ENCODE results near the gene WDR74. TPM values are rescaled to one million over a fixed set of nuclear protein-coding genes. Genes with fewer than 3 reads are reported as not detected.

Gene WDR74
- total RNA-seq, 1 experiment from 2014 or later: 155 TPM

- BruUV-seq (replicated peaks): no TSS peak
- DNase-seq (ENCODE audit: low spot score): peak; percentile 95
- intact Hi-C loops (cut with micrococcal nuclease; ENCODE audit: unreplicated experiment): loop anchor here (5.0 kb wide), 1 partner anchor 41 kb away; the partner anchor contains the start of genes STX5 and TEX54
- H3K4me3 ChIP-seq (ENCODE audit: low read depth, low read length, poor library complexity, severe bottlenecking): peak within 1 kb of the TSS; percentile 97
- H3K27ac ChIP-seq (ENCODE audit: low read depth, low read length, poor library complexity, severe bottlenecking): peak within 1 kb of the TSS; percentile 91
- POLR2A ChIA-PET (ENCODE audit: low non-redundant PET): interaction anchor here (0.6 kb wide), 1 partner anchor 93 kb away, joined by 6 read pairs; no protein-coding TSS in a partner anchor
- no peak for TF ChIP-seq EZH2 (IDR thresholded peaks at IDR 0.05; ENCODE audit: borderline replicate concordance, low read depth, low read length, poor library complexity, severe bottlenecking)
- TF ChIP-seq, protein P1, sequence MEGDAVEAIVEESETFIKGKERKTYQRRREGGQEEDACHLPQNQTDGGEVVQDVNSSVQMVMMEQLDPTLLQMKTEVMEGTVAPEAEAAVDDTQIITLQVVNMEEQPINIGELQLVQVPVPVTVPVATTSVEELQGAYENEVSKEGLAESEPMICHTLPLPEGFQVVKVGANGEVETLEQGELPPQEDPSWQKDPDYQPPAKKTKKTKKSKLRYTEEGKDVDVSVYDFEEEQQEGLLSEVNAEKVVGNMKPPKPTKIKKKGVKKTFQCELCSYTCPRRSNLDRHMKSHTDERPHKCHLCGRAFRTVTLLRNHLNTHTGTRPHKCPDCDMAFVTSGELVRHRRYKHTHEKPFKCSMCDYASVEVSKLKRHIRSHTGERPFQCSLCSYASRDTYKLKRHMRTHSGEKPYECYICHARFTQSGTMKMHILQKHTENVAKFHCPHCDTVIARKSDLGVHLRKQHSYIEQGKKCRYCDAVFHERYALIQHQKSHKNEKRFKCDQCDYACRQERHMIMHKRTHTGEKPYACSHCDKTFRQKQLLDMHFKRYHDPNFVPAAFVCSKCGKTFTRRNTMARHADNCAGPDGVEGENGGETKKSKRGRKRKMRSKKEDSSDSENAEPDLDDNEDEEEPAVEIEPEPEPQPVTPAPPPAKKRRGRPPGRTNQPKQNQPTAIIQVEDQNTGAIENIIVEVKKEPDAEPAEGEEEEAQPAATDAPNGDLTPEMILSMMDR (conservative IDR thresholded peaks at IDR 0.05; ENCODE audit: low read depth, low read length): 0 out of 2 replicates have a peak, but pooled peaks have one; percentile 23
- H3K27me3 ChIP-seq (replicated peaks; ENCODE audit: insufficient read depth, low read depth, low read length, poor library complexity): no peaks in the 10 kb centered on the region
- no peaks in the 10 kb centered on the region for H3K9me3 ChIP-seq (ENCODE audit: low read depth, low read length, poor library complexity, severe bottlenecking)
- peaks cover 37% of the 10 kb centered on the region for H3K4me1 ChIP-seq (ENCODE audit: insufficient read depth, low read length, poor library complexity, severe bottlenecking)
- peaks cover 67% of the 10 kb centered on the region for H3K36me3 ChIP-seq (ENCODE audit: insufficient read depth, low read length, poor library complexity, severe bottlenecking)
- CTCF ChIA-PET: interaction anchor here (0.6 kb wide), 1 partner anchor 65 kb away, joined by 3 read pairs; no protein-coding TSS in a partner anchor
Measured at GRCh38 chr11:62791501-62792201, 47.7 kb downstream of the WDR74 start, which contains the start of gene TMEM223. TSS of gene TMEM223 (minus strand) at chr11:62792006. CDS start at chr11:62791994, 12 bp downstream.

- Histone ChIP-seq H3K27ac (ENCODE audit: low read depth, low read length, poor library complexity, severe bottlenecking) (peak overlapping the region; percentile 39), H3K27me3 (replicated peaks; ENCODE audit: insufficient read depth, low read depth, low read length, poor library complexity) (no peaks in the 10 kb centered on the region), H3K9me3 (ENCODE audit: low read depth, low read length, poor library complexity, severe bottlenecking) (no peaks in the 10 kb centered on the region), H3K4me3 (ENCODE audit: low read depth, low read length, poor library complexity, severe bottlenecking) (no peak overlapping the region), H3K4me1 (ENCODE audit: insufficient read depth, low read length, poor library complexity, severe bottlenecking) (peaks cover 33% of the 10 kb centered on the region), H3K36me3 (ENCODE audit: insufficient read depth, low read length, poor library complexity, severe bottlenecking) (peaks cover 56% of the 10 kb centered on the region)
- TF ChIP-seq EZH2 (IDR thresholded peaks at IDR 0.05; ENCODE audit: borderline replicate concordance, low read depth, low read length, poor library complexity, severe bottlenecking): no peak
- TF ChIP-seq, protein P1 (conservative IDR thresholded peaks at IDR 0.05; ENCODE audit: low read depth, low read length): no peak
- intact Hi-C loops (cut with micrococcal nuclease; ENCODE audit: unreplicated experiment): loop anchor here (5.0 kb wide), 2 partner anchors 53 to 93 kb away; partner anchors contain the start of gene SLC3A2
- CTCF ChIA-PET: interaction anchor here (0.8 kb wide), 1 partner anchor 365 kb away, joined by 3 read pairs; no protein-coding TSS in a partner anchor
- BruUV-seq (replicated peaks): no TSS peak
- POLR2A ChIA-PET (ENCODE audit: low non-redundant PET): no interaction called here
- no peak for DNase-seq (ENCODE audit: low spot score)
Measured at GRCh38 chr11:62789576-62789975, 49.8 kb downstream of the WDR74 start.

GRCh38 chr11:62788991-62789390 is 50.4 kb downstream of the WDR74 start:
- POLR2A ChIA-PET (ENCODE audit: low non-redundant PET): interaction anchor here (0.6 kb wide), 1 partner anchor 60 kb away, joined by 3 read pairs; no protein-coding TSS in a partner anchor
- Histone ChIP-seq H3K27me3 (replicated peaks; ENCODE audit: insufficient read depth, low read depth, low read length, poor library complexity) (no peaks in the 10 kb centered on the region), H3K27ac (ENCODE audit: low read depth, low read length, poor library complexity, severe bottlenecking) (peak overlapping the region; percentile 19)

More at GRCh38 chr11:62788991-62789390, 50.4 kb downstream of the WDR74 start:
- peak overlapping the region; percentile 5 for H3K4me3 ChIP-seq (ENCODE audit: low read depth, low read length, poor library complexity, severe bottlenecking)
- CTCF ChIA-PET: interaction anchor here (0.8 kb wide), 1 partner anchor 364 kb away, joined by 3 read pairs; no protein-coding TSS in a partner anchor
- H3K36me3 ChIP-seq (ENCODE audit: insufficient read depth, low read length, poor library complexity, severe bottlenecking): peaks cover 50% of the 10 kb centered on the region
- no peak for TF ChIP-seq EZH2 (IDR thresholded peaks at IDR 0.05; ENCODE audit: borderline replicate concordance, low read depth, low read length, poor library complexity, severe bottlenecking)
- TF ChIP-seq, protein P1 (conservative IDR thresholded peaks at IDR 0.05; ENCODE audit: low read depth, low read length): no peak
- no peak for DNase-seq (ENCODE audit: low spot score)
- no TSS peak for BruUV-seq (replicated peaks)
- intact Hi-C loops (cut with micrococcal nuclease; ENCODE audit: unreplicated experiment): loop anchor here (5.0 kb wide), 2 partner anchors 53 to 93 kb away; partner anchors contain the start of gene SLC3A2
- peaks cover 31% of the 10 kb centered on the region for H3K4me1 ChIP-seq (ENCODE audit: insufficient read depth, low read length, poor library complexity, severe bottlenecking)
- no peaks in the 10 kb centered on the region for H3K9me3 ChIP-seq (ENCODE audit: low read depth, low read length, poor library complexity, severe bottlenecking)
